Mesenchymal stem cell (in vitro differentiated cells and primary cell): ENCODE data around the gene KLK5.

Experiments
- DNase-seq: peaks from one replicate; pipeline ENCODE4 v3.0.0-alpha.2; 2013
- H2AFZ ChIP-seq: one replicate; pipeline ENCODE4 v1.6.1; 2013; ENCODE audit warnings: low read depth, mild to moderate bottlenecking, control low read depth, inconsistent platforms, low read length, moderate library complexity
- H2AK5ac ChIP-seq: 2 replicates; pipeline ENCODE4 v1.6.1; 2013; ENCODE audit warnings: low read length, moderate library complexity, mild to moderate bottlenecking, inconsistent platforms; ENCODE audit not compliant: severe bottlenecking
- H2BK120ac ChIP-seq: one replicate; pipeline ENCODE4 v1.6.1; 2013; ENCODE audit warnings: low read depth, mild to moderate bottlenecking, inconsistent platforms, low read length, moderate library complexity
- H2BK12ac ChIP-seq, 2 experiments: one replicate each; pipeline ENCODE4 v1.6.1; 2013; ENCODE audit warnings: inconsistent platforms in 2 of 2, low read length in 2 of 2, mild to moderate bottlenecking in 2 of 2, moderate library complexity in 2 of 2, control low read depth in 1 of 2
- H2BK15ac ChIP-seq: one replicate; pipeline ENCODE4 v1.6.1; 2013; ENCODE audit warnings: mild to moderate bottlenecking, low read depth, inconsistent platforms; ENCODE audit not compliant: poor library complexity, severe bottlenecking
- H2BK5ac ChIP-seq: 2 replicates; pipeline ENCODE4 v1.6.1; 2013; ENCODE audit warnings: low read depth, mild to moderate bottlenecking, low read length, control low read depth, inconsistent platforms; ENCODE audit not compliant: poor library complexity, severe bottlenecking
- H3K14ac ChIP-seq, 2 experiments: one replicate each; pipeline ENCODE4 v1.6.1; 2013; ENCODE audit warnings: inconsistent platforms in 2 of 2, low read length in 2 of 2, control low read depth in 1 of 2, mild to moderate bottlenecking in 1 of 2, moderate library complexity in 1 of 2
- H3K18ac ChIP-seq, 2 experiments: one replicate each; pipeline ENCODE4 v1.6.1; 2013; ENCODE audit warnings: inconsistent platforms in 2 of 2, low read length in 2 of 2, control low read depth in 1 of 2, low read depth in 1 of 2, mild to moderate bottlenecking in 1 of 2
- H3K23ac ChIP-seq, 2 experiments: one replicate each; pipeline ENCODE4 v1.6.1; 2013; ENCODE audit warnings: inconsistent platforms in 2 of 2, low read length in 2 of 2, mild to moderate bottlenecking in 2 of 2, moderate library complexity in 2 of 2, control low read depth in 1 of 2
- H3K27ac ChIP-seq: 2 replicates; pipeline ENCODE4 v1.5.1; 2013; ENCODE audit warnings: mild to moderate bottlenecking, moderate library complexity, low read length, control low read depth, inconsistent platforms; ENCODE audit not compliant: poor library complexity, severe bottlenecking
- H3K27me3 ChIP-seq, 2 experiments: 2 replicates each; pipeline versions ENCODE4 v1.6.1 to v1.7.0; 2013; ENCODE audit warnings: low read length in 2 of 2, mild to moderate bottlenecking in 2 of 2, moderate library complexity in 2 of 2, control low read depth in 1 of 2, inconsistent platforms in 1 of 2; ENCODE audit not compliant: control insufficient read depth in 1 of 2, insufficient read depth in 1 of 2
- H3K36me3 ChIP-seq, 2 experiments: 2 replicates each; pipeline versions ENCODE4 v1.6.1 to v1.7.0; 2013; ENCODE audit warnings: low read length in 2 of 2, control low read depth in 1 of 2, inconsistent platforms in 1 of 2, low read depth in 1 of 2, mild to moderate bottlenecking in 1 of 2; ENCODE audit not compliant: insufficient read depth in 2 of 2, control insufficient read depth in 1 of 2
- H3K4ac ChIP-seq, 2 experiments: one replicate each; pipeline ENCODE4 v1.6.1; 2013; ENCODE audit warnings: inconsistent platforms in 2 of 2, low read length in 2 of 2, mild to moderate bottlenecking in 2 of 2, moderate library complexity in 2 of 2, control low read depth in 1 of 2, low read depth in 1 of 2
- H3K4me1 ChIP-seq: 2 replicates; pipeline ENCODE4 v1.6.1; 2013; ENCODE audit warnings: low read depth, low read length, control low read depth; ENCODE audit not compliant: control insufficient read depth, insufficient read depth
- H3K4me2 ChIP-seq: 2 replicates; pipeline ENCODE4 v1.6.1; 2013; ENCODE audit warnings: low read length, mild to moderate bottlenecking, inconsistent platforms; ENCODE audit not compliant: poor library complexity, severe bottlenecking
- H3K4me3 ChIP-seq, 2 experiments: 2 replicates each; pipeline versions ENCODE4 v1.5.1 to v1.7.0; 2013; ENCODE audit warnings: low read length in 2 of 2, mild to moderate bottlenecking in 2 of 2, control low read depth in 1 of 2, low read depth in 1 of 2; ENCODE audit not compliant: insufficient read depth in 1 of 2
- H3K79me1 ChIP-seq: replicated peaks from 2 replicates; pipeline ENCODE4 v1.6.1; 2013; ENCODE audit warnings: mild to moderate bottlenecking, control low read depth, low read length, inconsistent platforms; ENCODE audit not compliant: poor library complexity, severe bottlenecking
- H3K9ac ChIP-seq: 2 replicates; pipeline ENCODE4 v1.7.0; 2013; ENCODE audit warnings: mild to moderate bottlenecking, low read length, moderate library complexity
- H3K9me3 ChIP-seq: 2 replicates; pipeline ENCODE4 v1.7.0; 2013; ENCODE audit warnings: mild to moderate bottlenecking, low read length; ENCODE audit not compliant: control insufficient read depth
- H4K8ac ChIP-seq: one replicate; pipeline ENCODE4 v1.6.1; 2013; ENCODE audit warnings: inconsistent platforms, mild to moderate bottlenecking, low read length, moderate library complexity
- H4K91ac ChIP-seq: one replicate; pipeline ENCODE4 v1.6.1; 2013; ENCODE audit warnings: mild to moderate bottlenecking, low read length, inconsistent platforms
- WGBS: methylation state at CpG from one replicate; pipeline ENCODE4 v1.1.7; 2013; ENCODE audit warnings: mixed read lengths; 5-methylcytosine and 5-hydroxymethylcytosine counted together

KLK5 gene

DNA sequence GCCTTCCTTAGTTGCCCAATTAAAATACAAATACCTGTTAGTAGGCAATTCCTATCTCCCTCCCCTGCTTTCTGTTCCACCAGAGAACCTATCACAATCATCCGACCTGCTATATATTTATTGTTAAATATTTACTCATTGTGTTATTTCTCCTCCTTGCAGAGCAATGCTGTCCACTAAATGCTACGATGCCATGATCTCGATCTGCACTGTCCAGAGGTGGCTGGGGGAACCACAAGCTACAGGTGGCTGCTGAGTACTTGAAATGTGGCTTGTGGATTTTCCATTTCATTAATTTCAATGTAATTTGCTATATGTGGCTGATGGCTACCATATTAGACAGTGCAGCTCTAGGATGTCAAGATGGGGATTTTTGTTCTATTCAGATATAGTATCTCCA is 11.4 kb upstream of the KLK5 start:
- peaks cover 0 to 26% of the 10 kb centered on the region in 2 experiments for H3K27me3 ChIP-seq
- H3K18ac ChIP-seq: no peak overlapping the region
- no peaks in the 10 kb centered on the region for H3K36me3 ChIP-seq
- no peak overlapping the region for H2BK5ac ChIP-seq
- no peaks in the 10 kb centered on the region for H3K4me1 ChIP-seq
- H2BK12ac ChIP-seq: no peak overlapping the region
- no peak overlapping the region for H3K23ac ChIP-seq
- no peak overlapping the region for H2BK120ac ChIP-seq
- WGBS: 64% methylated on average over 2 of the region's 3 CpGs
- H3K4me2 ChIP-seq: no peak overlapping the region
- H4K91ac ChIP-seq: no peak overlapping the region
- H3K9me3 ChIP-seq: no peaks in the 10 kb centered on the region
- no peak for DNase-seq
- no peak overlapping the region for H3K9ac ChIP-seq
- no peaks in the 10 kb centered on the region for H3K79me1 ChIP-seq
- no peak overlapping the region for H2AFZ ChIP-seq
- H4K8ac ChIP-seq: no peak overlapping the region
- no peak overlapping the region for H3K4ac ChIP-seq
- no peak overlapping the region for H3K27ac ChIP-seq
- H3K4me3 ChIP-seq: no peak overlapping the region
- H3K14ac ChIP-seq: no peak overlapping the region
- H2AK5ac ChIP-seq: no peak overlapping the region
- no peak overlapping the region for H2BK15ac ChIP-seq

DNA sequence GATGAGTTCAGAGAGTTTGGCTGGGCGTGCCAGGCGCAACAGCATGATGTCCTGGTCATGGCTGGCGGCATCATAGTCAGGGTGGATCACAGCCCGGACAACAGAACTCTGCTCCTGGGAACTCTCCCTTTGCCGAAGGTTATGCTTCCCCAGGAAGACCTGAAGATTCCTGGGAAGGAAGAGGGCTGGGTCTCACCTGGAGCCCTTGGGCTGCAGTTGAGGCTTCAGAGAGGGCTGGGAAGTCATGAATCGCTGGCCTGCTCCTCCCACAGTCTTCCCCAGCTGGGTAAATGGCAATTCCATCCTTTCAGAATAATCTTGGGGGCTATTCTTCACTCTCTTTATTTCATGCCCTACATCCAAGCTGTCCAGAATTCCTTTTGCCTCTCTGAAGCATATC is 10.5 kb upstream of the KLK5 start:
- Histone ChIP-seq H2BK5ac (no peak overlapping the region), H3K23ac (no peak overlapping the region), H3K9ac (no peak overlapping the region), H3K4me2 (no peak overlapping the region), H3K14ac (no peak overlapping the region), H2BK15ac (no peak overlapping the region), H3K9me3 (no peaks in the 10 kb centered on the region), H3K4ac (no peak overlapping the region), H3K4me3 (no peak overlapping the region), H3K4me1 (no peaks in the 10 kb centered on the region), H4K8ac (no peak overlapping the region), H3K36me3 (no peaks in the 10 kb centered on the region), H3K18ac (no peak overlapping the region), H2BK120ac (no peak overlapping the region), H4K91ac (no peak overlapping the region), H3K27me3 (peaks cover 0 to 26% of the 10 kb centered on the region in 2 experiments), H3K79me1 (no peaks in the 10 kb centered on the region), H2AFZ (no peak overlapping the region), H2AK5ac (no peak overlapping the region), H3K27ac (no peak overlapping the region), H2BK12ac (no peak overlapping the region)
- 75% methylated on average over 6 of the region's 6 CpGs for WGBS
- no peak for DNase-seq

DNA sequence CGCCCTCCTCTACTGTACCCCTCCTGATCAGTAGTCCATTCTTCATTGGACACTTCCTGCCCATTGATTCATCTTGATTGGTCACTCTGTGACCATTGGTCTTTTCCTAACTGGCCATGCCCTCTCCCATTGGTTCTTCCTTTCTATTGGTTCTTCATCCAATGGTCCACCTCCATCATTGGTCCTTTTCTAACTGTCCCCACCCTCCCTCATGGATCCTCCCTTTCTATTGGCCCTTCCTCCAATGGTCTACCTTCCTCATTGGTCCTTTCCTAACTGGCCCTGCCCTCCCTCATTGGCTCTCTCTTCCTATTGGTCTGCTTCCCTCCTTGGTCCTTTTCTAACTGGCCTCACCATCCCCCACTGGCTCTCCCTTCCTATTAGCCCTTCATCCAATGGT is 9.4 kb upstream of the KLK5 start:
- Histone ChIP-seq H3K18ac (no peak overlapping the region), H3K79me1 (no peaks in the 10 kb centered on the region), H3K36me3 (no peaks in the 10 kb centered on the region), H2BK12ac (no peak overlapping the region), H2BK120ac (no peak overlapping the region), H4K91ac (no peak overlapping the region), H4K8ac (no peak overlapping the region), H3K9ac (no peak overlapping the region), H2AFZ (no peak overlapping the region), H3K9me3 (no peaks in the 10 kb centered on the region), H3K4me3 (no peak overlapping the region), H3K14ac (no peak overlapping the region), H3K4me1 (no peaks in the 10 kb centered on the region), H2BK15ac (no peak overlapping the region), H3K4me2 (no peak overlapping the region), H3K23ac (no peak overlapping the region), H3K27ac (no peak overlapping the region), H3K27me3 (peaks cover 0 to 20% of the 10 kb centered on the region in 2 experiments), H2AK5ac (no peak overlapping the region), H2BK5ac (no peak overlapping the region), H3K4ac (no peak overlapping the region)
- 77% methylated on average over 1 of the region's 1 CpG for WGBS
- no peak for DNase-seq

DNA sequence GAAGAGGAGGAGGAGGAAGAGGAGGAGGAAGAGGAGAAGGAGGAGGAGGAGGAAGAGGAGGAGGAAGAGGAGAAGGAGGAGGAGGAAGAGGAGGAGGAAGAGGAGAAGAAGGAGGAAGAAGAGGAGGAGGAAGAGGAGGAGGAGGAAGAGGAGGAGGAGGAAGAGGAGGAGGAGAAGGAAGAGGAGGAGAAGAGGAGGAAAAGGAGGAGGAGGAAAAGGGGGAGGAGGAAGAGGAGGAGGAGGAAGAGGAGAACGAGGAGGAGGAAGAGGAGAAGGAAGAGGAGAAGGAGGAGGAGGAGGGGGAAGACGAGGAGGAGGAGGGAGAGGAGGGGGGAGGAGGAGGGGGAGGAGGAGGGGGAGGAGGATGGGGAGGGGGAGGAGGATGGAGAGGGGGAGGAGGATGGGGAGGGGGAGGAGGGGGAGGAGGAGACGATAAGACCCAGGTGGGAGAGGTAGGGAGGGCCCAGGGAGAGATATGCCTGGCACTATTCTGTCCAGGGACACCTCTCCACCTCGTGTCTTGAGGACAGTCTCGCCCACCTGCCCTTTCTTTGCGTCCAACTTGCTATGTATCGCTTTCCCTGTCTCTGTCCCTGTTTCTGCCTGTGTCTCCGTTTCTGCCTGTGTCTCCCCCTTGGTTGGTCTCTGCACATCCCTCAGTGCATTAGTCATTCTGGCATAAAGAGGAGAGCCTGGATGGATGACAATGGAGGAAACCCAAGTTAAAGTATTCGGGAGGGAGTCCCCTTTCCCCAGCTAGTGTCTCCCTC is 7.1 kb upstream of the KLK5 start:
- no peak overlapping the region for H3K27ac ChIP-seq

More for the DNA sequence above, 7.1 kb upstream of the KLK5 start:
- no peak overlapping the region for H2BK15ac ChIP-seq
- no peak overlapping the region for H2BK12ac ChIP-seq
- no peak overlapping the region for H2BK120ac ChIP-seq
- no peak overlapping the region for H2BK5ac ChIP-seq
- no peak overlapping the region for H2AFZ ChIP-seq
- H3K18ac ChIP-seq: no peak overlapping the region
- H3K4me3 ChIP-seq: no peak overlapping the region
- H4K91ac ChIP-seq: no peak overlapping the region
- no peak overlapping the region for H3K4me2 ChIP-seq
- H4K8ac ChIP-seq: no peak overlapping the region
- no peaks in the 10 kb centered on the region for H3K79me1 ChIP-seq
- H3K23ac ChIP-seq: no peak overlapping the region
- DNase-seq: no peak
- 72% methylated on average over 6 of the region's 9 CpGs for WGBS
- H3K4me1 ChIP-seq: no peaks in the 10 kb centered on the region
- H3K9ac ChIP-seq: no peak overlapping the region
- no peak overlapping the region for H2AK5ac ChIP-seq
- H3K14ac ChIP-seq: no peak overlapping the region
- peaks cover 0 to 9% of the 10 kb centered on the region in 2 experiments for H3K27me3 ChIP-seq
- no peaks in the 10 kb centered on the region for H3K9me3 ChIP-seq
- H3K36me3 ChIP-seq: no peaks in the 10 kb centered on the region
- H3K4ac ChIP-seq: no peak overlapping the region
